GM19324 (cell line): ENCODE data around the gene UNKL.

Source experiments
- ATAC-seq: cut with Tn5 transposase; IDR thresholded peaks from one replicate; pipeline ENCODE4 v1.9.1; 2021; ENCODE audit warnings: mild to moderate bottlenecking, moderate library complexity; ENCODE audit not compliant: unreplicated experiment, low FRiP score

The UNKL gene

GRCh38 chr16:1379304-1380076 lies 35.0 kb downstream of the UNKL start:
- no peak for ATAC-seq

- no peak for ATAC-seq
Measured at GRCh38 chr16:1378804-1379303, 35.6 kb downstream of the UNKL start.

- no peak for ATAC-seq
Measured at GRCh38 chr16:1378087-1378803, 36.3 kb downstream of the UNKL start.

- ATAC-seq: no peak
Measured at GRCh38 chr16:1377406-1378010, 37.0 kb downstream of the UNKL start.

- no peak for ATAC-seq
Measured at GRCh38 chr16:1375741-1376410, 38.6 kb downstream of the UNKL start.

- no peak for ATAC-seq
Measured at GRCh38 chr16:1375298-1375640, 39.2 kb downstream of the UNKL start.

GRCh38 chr16:1374418-1375297 lies 39.8 kb downstream of the UNKL start:
- no peak for ATAC-seq

- ATAC-seq: no peak
Measured at GRCh38 chr16:1372292-1372950, 42.1 kb downstream of the UNKL start.

- ATAC-seq: no peak
Measured at GRCh38 chr16:1371054-1371978, 43.2 kb downstream of the UNKL start.

GRCh38 chr16:1367486-1368174 lies 46.9 kb downstream of the UNKL start:
- no peak for ATAC-seq

GRCh38 chr16:1366712-1367299 lies 47.7 kb downstream of the UNKL start:
- no peak for ATAC-seq

GRCh38 chr16:1366060-1366711 lies 48.3 kb downstream of the UNKL start:
- ATAC-seq: no peak

- ATAC-seq: no peak
Measured at GRCh38 chr16:1364510-1364909, 50.0 kb downstream of the UNKL start.

GRCh38 chr16:1363501-1364041 lies 50.9 kb downstream of the UNKL start:
- no peak for ATAC-seq

GRCh38 chr16:1362807-1363206 lies 51.7 kb downstream of the UNKL start:
- ATAC-seq: no peak

- no peak for ATAC-seq
Measured at GRCh38 chr16:1361685-1362360, 52.7 kb downstream of the UNKL start.
